OCI-LY1 (cell line): Measurements from ENCODE around the gene GRAMD1A.

Source experiments
- H2AFZ ChIP-seq: fragments of 200-600 bp; sonication (generic), shearing (Covaris generic); 2 replicates; pipeline ENCODE4 v1.6.0; 2014; ENCODE audit warnings: antibody characterized with exemption, mild to moderate bottlenecking, low read length
- H3F3A ChIP-seq: fragments of 200-600 bp; sonication (generic), shearing (Covaris generic); 2 replicates; pipeline ENCODE4 v1.6.0; 2014; ENCODE audit warnings: mild to moderate bottlenecking, antibody characterized with exemption, low read length, moderate library complexity; ENCODE audit not compliant: insufficient read depth
- H3K27ac ChIP-seq: fragments of 200-600 bp; sonication (generic); 2 replicates; pipeline ENCODE4 v1.5.1; 2014; ENCODE audit warnings: low read length, mixed run types, mild to moderate bottlenecking, low read depth; ENCODE audit not compliant: poor library complexity, severe bottlenecking
- H3K27me3 ChIP-seq: fragments of 200-600 bp; sonication (generic); 2 replicates; pipeline ENCODE4 v1.6.0; 2014; ENCODE audit warnings: antibody characterized with exemption, mild to moderate bottlenecking, low read length, moderate library complexity; ENCODE audit not compliant: insufficient read depth
- H3K36me3 ChIP-seq: fragments of 200-600 bp; sonication (generic); 2 replicates; pipeline ENCODE4 v1.6.1; 2014; ENCODE audit warnings: mild to moderate bottlenecking, antibody characterized with exemption, low read length, moderate library complexity, mixed read lengths; ENCODE audit not compliant: insufficient read depth
- H3K4me1 ChIP-seq: fragments of 200-600 bp; sonication (generic); 2 replicates; pipeline ENCODE4 v1.5.1; 2014; ENCODE audit warnings: mild to moderate bottlenecking, low read length, moderate library complexity; ENCODE audit not compliant: insufficient read depth, severe bottlenecking
- H3K4me2 ChIP-seq: fragments of 200-600 bp; sonication (generic), shearing (Covaris generic); 2 replicates; pipeline ENCODE4 v1.6.1; 2014; ENCODE audit warnings: low read length
- H3K4me3 ChIP-seq: fragments of 200-600 bp; sonication (generic); 2 replicates; pipeline ENCODE4 v1.5.1; 2014; ENCODE audit warnings: low read length, low read depth, mild to moderate bottlenecking, mixed read lengths; ENCODE audit not compliant: poor library complexity, severe bottlenecking
- H3K79me2 ChIP-seq: fragments of 200-600 bp; shearing (Covaris generic); 2 replicates; pipeline ENCODE4 v1.6.1; 2016; ENCODE audit warnings: mixed run types, low read length, mixed read lengths; ENCODE audit not compliant: insufficient read depth
- H3K9ac ChIP-seq: fragments of 200-600 bp; sonication (generic), shearing (Covaris generic); 2 replicates; pipeline ENCODE4 v1.6.1; 2014; ENCODE audit warnings: mild to moderate bottlenecking, low read length, mixed read lengths
- H3K9me2 ChIP-seq: fragments of 200-600 bp; sonication (generic), shearing (Covaris generic); 2 replicates; pipeline ENCODE4 v1.6.1; 2014; ENCODE audit warnings: low read depth, mild to moderate bottlenecking, low read length, mixed read lengths
- H3K9me3 ChIP-seq: fragments of 200-600 bp; shearing (Covaris generic); 2 replicates; pipeline ENCODE4 v1.6.1; 2014; ENCODE audit warnings: low read length, mixed read lengths
- H4K20me1 ChIP-seq: fragments of 200-600 bp; sonication (generic), shearing (Covaris generic); 2 replicates; pipeline ENCODE4 v1.6.0; 2016; ENCODE audit warnings: mild to moderate bottlenecking, low read length; ENCODE audit not compliant: insufficient read depth
- CTCF ChIP-seq: fragments of 200-600 bp; sonication (generic), shearing (Covaris generic); IDR thresholded peaks from 2 replicates; pipeline ENCODE4 v1.5.1; 2017; ENCODE audit warnings: mild to moderate bottlenecking, antibody characterized with exemption, low read length, moderate library complexity, mixed read lengths
- EZH2 ChIP-seq: fragments of 200-600 bp; sonication (generic), shearing (Covaris generic); IDR thresholded peaks from 2 replicates; pipeline ENCODE4 v1.8.0; 2017; ENCODE audit warnings: borderline replicate concordance, mixed run types, mild to moderate bottlenecking, antibody characterized with exemption, low read length, moderate library complexity, mixed read lengths

GRAMD1A gene

GRCh38 chr19:35066691-35067563 is 66.8 kb downstream of the GRAMD1A start:
- H3K4me2 ChIP-seq: peak overlapping the region; percentile 57
- no peaks in the 10 kb centered on the region for H4K20me1 ChIP-seq
- H3K27me3 ChIP-seq: peaks cover 16% of the 10 kb centered on the region
- no peaks in the 10 kb centered on the region for H3K79me2 ChIP-seq
- TF ChIP-seq EZH2 (no peak), CTCF (peak; percentile 98)
- H3K4me1 ChIP-seq: peaks cover 14% of the 10 kb centered on the region
- no peaks in the 10 kb centered on the region; the same call in 1 of the 2 replicates for H3K36me3 ChIP-seq
- H3K9ac ChIP-seq: no peak overlapping the region
- H3K4me3 ChIP-seq: peak overlapping the region; percentile 36
- H3K27ac ChIP-seq: no peak overlapping the region
- no peaks in the 10 kb centered on the region for H3F3A ChIP-seq
- H2AFZ ChIP-seq: no peak overlapping the region; the same call in 1 of the 2 replicates
- H3K9me2 ChIP-seq: no peaks in the 10 kb centered on the region
- H3K9me3 ChIP-seq: no peaks in the 10 kb centered on the region

GRCh38 chr19:35068941-35069634 is 69.0 kb downstream of the GRAMD1A start:
- Histone ChIP-seq H3K4me1 (peaks cover 14% of the 10 kb centered on the region), H3K9me3 (no peaks in the 10 kb centered on the region), H3F3A (no peaks in the 10 kb centered on the region), H3K36me3 (no peaks in the 10 kb centered on the region; the same call in 1 of the 2 replicates), H2AFZ (no peak overlapping the region), H3K4me2 (no peak overlapping the region), H4K20me1 (no peaks in the 10 kb centered on the region), H3K79me2 (no peaks in the 10 kb centered on the region), H3K27me3 (peaks cover 22% of the 10 kb centered on the region), H3K9ac (no peak overlapping the region), H3K4me3 (no peak overlapping the region), H3K9me2 (no peaks in the 10 kb centered on the region), H3K27ac (no peak overlapping the region)
- TF ChIP-seq CTCF (no peak), EZH2 (no peak)

GRCh38 chr19:35069696-35070095 is 69.6 kb downstream of the GRAMD1A start:
- H3K4me3 ChIP-seq: no peak overlapping the region
- no peaks in the 10 kb centered on the region; the same call in 1 of the 2 replicates for H3K36me3 ChIP-seq
- peaks cover 11% of the 10 kb centered on the region for H3K4me1 ChIP-seq
- H3K4me2 ChIP-seq: no peak overlapping the region
- H2AFZ ChIP-seq: no peak overlapping the region
- no peaks in the 10 kb centered on the region for H3K9me3 ChIP-seq
- H3K9me2 ChIP-seq: no peaks in the 10 kb centered on the region
- H3F3A ChIP-seq: no peaks in the 10 kb centered on the region
- peaks cover 22% of the 10 kb centered on the region for H3K27me3 ChIP-seq
- H4K20me1 ChIP-seq: no peaks in the 10 kb centered on the region
- TF ChIP-seq CTCF (no peak), EZH2 (no peak)
- H3K79me2 ChIP-seq: no peaks in the 10 kb centered on the region
- H3K27ac ChIP-seq: no peak overlapping the region
- H3K9ac ChIP-seq: no peak overlapping the region
